Measurements from ENCODE around the gene TCF4. TPM values are rescaled to one million over a fixed set of nuclear protein-coding genes. Genes with fewer than 3 reads are reported as not detected.

The TCF4 gene
- total RNA-seq, 1 experiment from 2014 or later = 2.3 TPM

DNA sequence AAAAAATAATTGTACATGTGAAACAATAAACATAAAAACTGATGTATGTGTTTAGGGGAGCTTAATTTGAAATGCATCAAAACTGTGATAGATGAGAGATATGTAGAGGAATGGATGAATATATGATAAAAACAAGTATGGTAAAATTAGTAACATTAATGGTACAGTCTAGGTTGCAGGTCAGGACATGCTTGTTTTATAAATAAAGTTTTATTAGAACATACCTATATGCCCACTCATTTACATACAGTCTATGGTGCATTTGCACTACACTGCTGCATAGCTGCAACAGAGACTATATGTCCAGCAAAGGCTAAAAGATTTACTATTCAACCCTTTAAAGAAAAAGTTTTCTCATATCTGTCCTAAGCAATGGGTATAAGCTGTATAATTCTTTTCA is 392.1 kb downstream of the TCF4 start:
- POLR2A ChIA-PET = no interaction called here
- intact Hi-C loops (cut with micrococcal nuclease; ENCODE audit: unreplicated experiment) = no loop called here
- CTCF ChIA-PET = interaction anchor here (0.7 kb wide), 1 partner anchor 379 kb away, joined by 5 read pairs; no protein-coding TSS in a partner anchor
- ATAC-seq (no peak), DNase-seq (ENCODE audit: low read depth, low spot score) (no peak)
- Histone ChIP-seq H3K9me3 (ENCODE audit: control insufficient read depth, insufficient read depth, low read depth, low read length) (no peaks in the 10 kb centered on the region), H3K4me3 (ENCODE audit: low read depth in 2 of 2, low read length in 2 of 2) (no peak overlapping the region), H3K27ac (ENCODE audit: low read length) (no peak overlapping the region), H3K36me3 (ENCODE audit: control insufficient read depth, insufficient read depth, low read length) (no peaks in the 10 kb centered on the region), H3K27me3 (ENCODE audit: control insufficient read depth, insufficient read depth, low read length) (no peaks in the 10 kb centered on the region), H3K4me1 (ENCODE audit: control insufficient read depth, insufficient read depth, low read length) (no peaks in the 10 kb centered on the region)
- in situ Hi-C loops (cut with HindIII; ENCODE audit: low pct_unique_long_range_greater_than_20kb, low sequenced_read_pairs) = no loop called here
- BruUV-seq (replicated peaks) = no TSS peak
- TF ChIP-seq, protein P1, sequence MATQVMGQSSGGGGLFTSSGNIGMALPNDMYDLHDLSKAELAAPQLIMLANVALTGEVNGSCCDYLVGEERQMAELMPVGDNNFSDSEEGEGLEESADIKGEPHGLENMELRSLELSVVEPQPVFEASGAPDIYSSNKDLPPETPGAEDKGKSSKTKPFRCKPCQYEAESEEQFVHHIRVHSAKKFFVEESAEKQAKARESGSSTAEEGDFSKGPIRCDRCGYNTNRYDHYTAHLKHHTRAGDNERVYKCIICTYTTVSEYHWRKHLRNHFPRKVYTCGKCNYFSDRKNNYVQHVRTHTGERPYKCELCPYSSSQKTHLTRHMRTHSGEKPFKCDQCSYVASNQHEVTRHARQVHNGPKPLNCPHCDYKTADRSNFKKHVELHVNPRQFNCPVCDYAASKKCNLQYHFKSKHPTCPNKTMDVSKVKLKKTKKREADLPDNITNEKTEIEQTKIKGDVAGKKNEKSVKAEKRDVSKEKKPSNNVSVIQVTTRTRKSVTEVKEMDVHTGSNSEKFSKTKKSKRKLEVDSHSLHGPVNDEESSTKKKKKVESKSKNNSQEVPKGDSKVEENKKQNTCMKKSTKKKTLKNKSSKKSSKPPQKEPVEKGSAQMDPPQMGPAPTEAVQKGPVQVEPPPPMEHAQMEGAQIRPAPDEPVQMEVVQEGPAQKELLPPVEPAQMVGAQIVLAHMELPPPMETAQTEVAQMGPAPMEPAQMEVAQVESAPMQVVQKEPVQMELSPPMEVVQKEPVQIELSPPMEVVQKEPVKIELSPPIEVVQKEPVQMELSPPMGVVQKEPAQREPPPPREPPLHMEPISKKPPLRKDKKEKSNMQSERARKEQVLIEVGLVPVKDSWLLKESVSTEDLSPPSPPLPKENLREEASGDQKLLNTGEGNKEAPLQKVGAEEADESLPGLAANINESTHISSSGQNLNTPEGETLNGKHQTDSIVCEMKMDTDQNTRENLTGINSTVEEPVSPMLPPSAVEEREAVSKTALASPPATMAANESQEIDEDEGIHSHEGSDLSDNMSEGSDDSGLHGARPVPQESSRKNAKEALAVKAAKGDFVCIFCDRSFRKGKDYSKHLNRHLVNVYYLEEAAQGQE (IDR thresholded peaks at IDR 0.05; ENCODE audit: insufficient read depth in 1 of 2, low read depth in 2 of 2, low read length in 1 of 2) = no peak
- TF ChIP-seq TCF7L2 (IDR thresholded peaks at IDR 0.05; ENCODE audit: low read depth, low read length) (no peak), POLR2AphosphoS5 (IDR thresholded peaks at IDR 0.05; ENCODE audit: low read depth, low read length) (no peak), SIN3A (IDR thresholded peaks at IDR 0.05; ENCODE audit: borderline replicate concordance, insufficient read depth, low read depth, low read length) (no peak), CTCF (IDR thresholded peaks at IDR 0.05) (no peak)

DNA sequence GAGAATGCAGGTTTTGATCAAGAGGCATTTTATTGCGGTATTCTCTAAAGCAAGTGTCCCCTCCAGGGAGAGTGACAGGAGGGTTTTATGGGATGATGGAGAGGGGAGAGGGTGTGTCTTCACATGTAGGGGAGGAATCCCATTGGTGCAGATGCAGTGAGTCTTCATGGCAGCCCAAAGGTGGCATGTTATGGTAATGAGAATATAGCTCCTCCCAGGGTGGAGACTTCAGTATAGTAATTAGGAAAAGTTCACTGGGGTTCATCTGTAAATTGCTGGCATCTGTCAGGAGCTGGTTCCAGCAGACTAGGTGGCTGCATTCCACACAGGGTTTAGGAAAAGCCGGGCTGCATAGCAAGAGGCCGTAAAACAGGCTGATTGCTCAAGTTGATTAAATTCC is 398.0 kb downstream of the TCF4 start:
- in situ Hi-C loops (cut with HindIII; ENCODE audit: low pct_unique_long_range_greater_than_20kb, low sequenced_read_pairs) = no loop called here
- CTCF ChIA-PET = interaction anchor here (0.6 kb wide), 1 partner anchor 10 kb away, joined by 3 read pairs; no protein-coding TSS in a partner anchor
- Histone ChIP-seq H3K4me1 (ENCODE audit: control insufficient read depth, insufficient read depth, low read length) (no peaks in the 10 kb centered on the region), H3K36me3 (ENCODE audit: control insufficient read depth, insufficient read depth, low read length) (no peaks in the 10 kb centered on the region), H3K27ac (ENCODE audit: low read length) (no peak overlapping the region), H3K4me3 (ENCODE audit: low read depth in 2 of 2, low read length in 2 of 2) (no peak overlapping the region), H3K27me3 (ENCODE audit: control insufficient read depth, insufficient read depth, low read length) (no peaks in the 10 kb centered on the region), H3K9me3 (ENCODE audit: control insufficient read depth, insufficient read depth, low read depth, low read length) (no peaks in the 10 kb centered on the region)
- DNase-seq (ENCODE audit: low read depth, low spot score) = no peak
- intact Hi-C loops (cut with micrococcal nuclease; ENCODE audit: unreplicated experiment) = no loop called here
- ATAC-seq = no peak
- no peak for TF ChIP-seq CTCF (IDR thresholded peaks at IDR 0.05)
- TF ChIP-seq, protein P1 (IDR thresholded peaks at IDR 0.05; ENCODE audit: insufficient read depth in 1 of 2, low read depth in 2 of 2, low read length in 1 of 2) = no peak
- TF ChIP-seq SIN3A (IDR thresholded peaks at IDR 0.05; ENCODE audit: borderline replicate concordance, insufficient read depth, low read depth, low read length) = no peak
- TF ChIP-seq POLR2AphosphoS5 (IDR thresholded peaks at IDR 0.05; ENCODE audit: low read depth, low read length) = no peak
- no peak for TF ChIP-seq TCF7L2 (IDR thresholded peaks at IDR 0.05; ENCODE audit: low read depth, low read length)
- no TSS peak for BruUV-seq (replicated peaks)
- POLR2A ChIA-PET = no interaction called here

All from Panc1 (cell line).